GM19328 (cell line): Measurements from ENCODE around the gene GUCY1B1.

Experiments used
- ATAC-seq: cut with Tn5 transposase; IDR thresholded peaks from one replicate; pipeline ENCODE4 v1.9.1; 2021; ENCODE audit warnings: mild to moderate bottlenecking, moderate library complexity; ENCODE audit not compliant: unreplicated experiment

GUCY1B1 gene

DNA sequence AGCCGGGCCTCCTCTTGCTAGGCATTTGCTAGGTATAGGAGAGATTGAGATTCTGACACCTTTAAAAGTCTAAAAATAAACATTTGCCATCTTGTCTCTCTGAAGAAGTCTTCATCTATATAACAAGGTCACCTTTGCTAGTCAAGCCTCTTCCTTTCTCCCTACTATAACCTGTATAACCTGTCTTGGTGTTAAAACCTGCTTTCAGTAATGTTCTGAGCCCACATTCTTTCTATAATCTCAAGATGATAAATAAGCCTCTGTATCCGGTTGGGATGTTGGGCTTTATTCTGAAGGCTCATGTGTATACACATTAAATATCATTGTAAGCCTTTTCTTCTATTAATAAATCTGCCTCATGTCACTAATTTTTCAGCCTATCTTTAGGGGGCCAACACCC lies 97.1 kb downstream of the GUCY1B1 start:
- ATAC-seq, result no peak
